GM19468 (cell line): ENCODE data around the gene GPC3.

Experiments used
- ATAC-seq: cut with Tn5 transposase; IDR thresholded peaks from one replicate; pipeline ENCODE4 v1.9.1; 2021; ENCODE audit warnings: mild to moderate bottlenecking, moderate library complexity, moderate number of reproducible peaks; ENCODE audit not compliant: unreplicated experiment; ENCODE audit errors: extremely low read depth

Gene GPC3

GRCh38 chrX:133971586-133971985, 13.8 kb downstream of the GPC3 start:
- no peak for ATAC-seq

GRCh38 chrX:133970076-133970475, 15.3 kb downstream of the GPC3 start:
- ATAC-seq, result no peak

GRCh38 chrX:133969191-133969590, 16.2 kb downstream of the GPC3 start:
- no peak for ATAC-seq

GRCh38 chrX:133968109-133968508, 17.3 kb downstream of the GPC3 start:
- no peak for ATAC-seq

GRCh38 chrX:133966199-133966598, 19.2 kb downstream of the GPC3 start:
- no peak for ATAC-seq

GRCh38 chrX:133965321-133965720, 20.1 kb downstream of the GPC3 start:
- no peak for ATAC-seq

GRCh38 chrX:133961046-133961445, 24.3 kb downstream of the GPC3 start:
- no peak for ATAC-seq

GRCh38 chrX:133959972-133960371, 25.4 kb downstream of the GPC3 start:
- ATAC-seq, result no peak

- ATAC-seq, result no peak
Observed at GRCh38 chrX:133958997-133959688, 26.3 kb downstream of the GPC3 start.

- ATAC-seq, result no peak
Observed at GRCh38 chrX:133956570-133957340, 28.6 kb downstream of the GPC3 start.

GRCh38 chrX:133953785-133954355, 31.5 kb downstream of the GPC3 start:
- ATAC-seq, result no peak

GRCh38 chrX:133953078-133953477, 32.3 kb downstream of the GPC3 start:
- no peak for ATAC-seq

GRCh38 chrX:133951098-133951497, 34.3 kb downstream of the GPC3 start:
- ATAC-seq, result no peak

- no peak for ATAC-seq
Observed at GRCh38 chrX:133950214-133950613, 35.2 kb downstream of the GPC3 start.

GRCh38 chrX:133948895-133949294, 36.5 kb downstream of the GPC3 start:
- no peak for ATAC-seq

- ATAC-seq, result no peak
Observed at GRCh38 chrX:133947996-133948395, 37.4 kb downstream of the GPC3 start.

- ATAC-seq, result no peak
Observed at GRCh38 chrX:133947022-133947421, 38.4 kb downstream of the GPC3 start.

GRCh38 chrX:133943507-133943906, 41.9 kb downstream of the GPC3 start:
- no peak for ATAC-seq

GRCh38 chrX:133939655-133940302, 45.6 kb downstream of the GPC3 start:
- ATAC-seq, result no peak

- ATAC-seq, result no peak
Observed at GRCh38 chrX:133938530-133938929, 46.9 kb downstream of the GPC3 start.

- no peak for ATAC-seq
Observed at GRCh38 chrX:133937022-133937421, 48.4 kb downstream of the GPC3 start.
